Ecto neural progenitor cell (in vitro differentiated cells): ENCODE measurements around the gene TRIM17.

ENCODE experiments used
- DNase-seq: peaks from one replicate; pipeline ENCODE4 v3.0.0-alpha.2; 2018; ENCODE audit warnings: low spot score

The TRIM17 gene

DNA sequence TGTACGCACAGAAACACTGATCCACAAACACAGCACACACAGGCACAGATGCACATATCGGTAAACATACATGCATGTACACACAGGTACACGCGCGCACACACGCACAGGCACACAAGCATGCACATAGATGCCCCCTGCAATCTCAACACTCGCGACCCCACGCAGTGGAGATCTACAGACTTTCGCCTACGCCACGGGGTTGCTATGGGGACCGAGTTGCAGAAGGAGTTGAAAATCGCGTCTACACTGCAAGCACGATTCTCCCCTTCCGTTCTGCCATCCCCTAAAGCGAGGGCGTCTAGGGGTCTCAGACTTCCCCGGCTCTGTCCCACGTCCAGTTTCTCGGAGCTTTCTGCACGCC lies 826 bp downstream of the TRIM17 start:
- no peak for DNase-seq

DNA sequence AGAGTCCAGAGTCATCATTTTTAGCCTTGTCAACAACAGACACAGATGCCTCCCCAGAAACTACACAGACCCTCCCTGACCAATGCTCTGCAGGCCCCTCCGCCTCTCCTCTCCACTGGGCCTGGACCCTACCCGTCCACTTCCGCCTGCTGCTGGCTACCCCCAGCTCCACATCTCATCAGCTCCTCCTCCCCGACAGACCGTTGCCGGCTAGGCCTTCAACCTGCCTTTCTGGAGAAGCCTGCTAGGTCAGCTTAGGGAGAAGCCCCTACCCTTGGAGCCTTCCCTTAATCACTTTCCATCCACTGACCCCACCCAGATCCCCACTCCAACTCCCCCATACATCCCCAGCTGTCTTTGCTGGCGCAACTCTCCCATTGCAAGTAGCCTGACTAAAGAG lies 1.4 kb downstream of the TRIM17 start:
- DNase-seq = no peak

DNA sequence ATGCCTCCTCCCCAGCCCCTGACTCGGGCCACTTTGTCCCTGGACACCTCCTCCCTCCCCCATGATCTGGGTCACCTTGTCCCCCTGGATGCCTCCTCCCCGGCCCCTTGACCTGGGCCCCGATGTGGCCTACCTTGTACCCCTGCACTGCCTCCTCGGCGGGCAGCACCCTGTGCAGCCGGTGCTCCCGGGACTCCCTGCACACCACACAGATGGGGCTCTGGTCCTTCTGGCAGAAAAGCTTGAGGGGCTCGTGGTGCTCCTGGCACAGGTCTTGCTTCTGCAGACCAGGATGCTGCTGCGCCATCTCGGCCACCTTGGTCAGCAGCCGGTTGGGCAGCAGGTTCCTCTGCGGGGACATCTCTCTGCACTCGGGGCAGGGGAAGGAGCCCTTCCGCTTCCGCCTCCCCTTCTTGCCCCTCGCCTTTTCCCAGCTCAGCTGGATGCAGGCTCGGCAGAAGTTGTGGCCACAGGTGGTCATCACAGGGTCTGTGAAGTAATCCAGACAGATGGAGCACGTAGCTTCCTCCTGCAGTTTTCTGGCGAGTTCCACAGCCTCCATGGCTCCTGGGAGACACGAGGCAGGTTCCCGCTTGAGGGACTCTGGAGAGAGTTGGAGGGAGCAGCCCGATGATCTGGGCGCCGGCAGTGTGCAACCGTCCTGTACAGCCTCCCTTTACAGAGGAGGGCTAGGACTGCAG lies 2.0 kb downstream of the TRIM17 start:
- no peak for DNase-seq

DNA sequence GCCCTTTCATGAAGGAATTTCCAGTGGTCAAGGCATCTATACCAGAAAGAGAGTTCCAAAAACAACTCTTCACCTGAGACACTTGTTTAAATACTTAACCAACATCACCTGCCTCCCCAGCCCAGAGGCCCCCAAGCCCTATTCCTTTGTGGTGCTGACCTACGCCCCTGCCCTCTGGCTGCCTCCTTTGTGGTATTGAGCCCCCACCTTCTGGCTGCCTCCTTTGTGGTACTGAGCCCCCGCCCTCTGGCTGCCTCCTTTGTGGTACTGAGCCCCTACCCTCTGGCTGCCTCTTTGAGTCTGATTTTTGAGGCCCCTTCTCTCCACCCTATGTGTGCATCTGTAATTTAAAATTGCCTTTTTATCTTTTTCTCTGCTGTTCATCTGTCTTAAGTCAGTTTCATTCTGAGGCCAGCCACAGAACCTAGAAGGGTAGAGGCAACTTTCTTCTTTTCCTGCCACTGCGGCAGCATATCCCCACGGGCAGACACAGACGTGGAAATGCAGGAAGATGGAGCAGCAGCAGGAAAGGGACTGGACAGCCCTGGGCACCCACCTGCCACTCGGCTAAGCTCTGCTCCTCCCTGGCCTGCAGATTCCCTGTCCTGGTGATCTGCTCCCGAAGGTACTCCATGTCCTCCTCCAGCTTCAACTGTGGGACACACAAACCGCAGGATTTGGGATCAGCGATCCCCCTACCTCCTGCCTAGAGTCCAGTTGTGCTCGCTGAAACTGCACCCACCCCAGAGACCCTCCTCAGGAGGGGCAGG lies 3.2 kb downstream of the TRIM17 start:
- DNase-seq = no peak

DNA sequence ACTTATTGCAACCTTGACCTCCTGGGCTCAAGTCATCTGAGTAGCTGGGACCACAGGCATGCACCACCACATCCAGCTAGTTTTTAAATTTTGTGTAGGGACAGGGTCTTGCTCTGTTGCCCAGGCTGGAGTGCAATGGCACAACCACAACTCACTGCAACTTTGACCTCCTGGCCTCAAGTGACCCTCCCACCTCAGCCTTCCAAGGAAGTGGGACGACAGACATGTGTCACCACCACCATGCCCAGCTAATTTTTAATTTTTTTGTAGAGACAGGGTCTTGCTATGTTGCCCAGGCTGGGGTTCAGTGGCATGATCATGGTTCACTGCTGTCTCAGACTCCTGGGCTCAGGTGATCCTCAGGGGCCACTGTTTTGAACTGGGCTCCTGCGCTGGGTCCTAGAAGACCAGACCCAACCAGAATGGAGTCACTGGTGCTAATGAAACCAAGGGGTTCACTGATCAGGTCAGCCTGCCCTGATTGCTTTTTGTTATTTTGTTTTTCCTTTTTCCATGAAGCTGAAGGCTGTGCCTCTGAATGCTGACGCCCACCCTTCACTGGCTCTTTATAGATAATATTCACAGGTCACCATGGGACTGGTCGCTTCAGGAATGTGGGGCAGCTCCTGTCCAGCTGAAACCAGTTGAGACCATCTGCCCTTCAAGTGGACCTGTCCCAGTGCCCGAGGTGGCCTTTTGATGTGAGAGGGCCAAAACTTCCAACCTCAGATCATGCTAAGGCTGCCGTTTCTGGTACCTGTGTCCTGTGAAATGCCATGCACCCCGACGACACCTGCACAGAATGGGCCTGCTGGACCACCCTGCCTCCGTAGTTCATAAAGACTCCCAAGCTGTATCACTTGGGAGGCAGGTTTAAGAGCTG lies 4.9 kb downstream of the TRIM17 start:
- no peak for DNase-seq

DNA sequence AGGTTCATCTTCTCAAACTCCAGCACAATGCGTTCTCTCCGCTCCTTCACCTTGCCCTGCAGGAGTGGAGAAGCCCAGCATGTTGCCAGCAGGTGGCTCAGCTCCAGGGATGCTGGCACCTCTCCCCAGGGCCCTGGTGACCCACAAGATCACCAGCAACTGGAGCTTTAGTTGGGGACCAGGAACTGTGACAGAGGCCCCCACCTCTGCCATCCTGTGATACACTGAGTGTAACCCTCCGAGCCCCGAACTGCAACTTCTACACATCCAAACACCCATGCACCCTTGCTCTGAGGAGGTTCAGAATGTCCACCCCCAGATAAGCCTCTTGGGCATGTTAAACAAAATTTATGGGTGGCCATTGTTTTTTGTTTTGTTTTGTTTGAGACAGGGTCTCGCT lies 5.5 kb downstream of the TRIM17 start:
- no peak for DNase-seq

DNA sequence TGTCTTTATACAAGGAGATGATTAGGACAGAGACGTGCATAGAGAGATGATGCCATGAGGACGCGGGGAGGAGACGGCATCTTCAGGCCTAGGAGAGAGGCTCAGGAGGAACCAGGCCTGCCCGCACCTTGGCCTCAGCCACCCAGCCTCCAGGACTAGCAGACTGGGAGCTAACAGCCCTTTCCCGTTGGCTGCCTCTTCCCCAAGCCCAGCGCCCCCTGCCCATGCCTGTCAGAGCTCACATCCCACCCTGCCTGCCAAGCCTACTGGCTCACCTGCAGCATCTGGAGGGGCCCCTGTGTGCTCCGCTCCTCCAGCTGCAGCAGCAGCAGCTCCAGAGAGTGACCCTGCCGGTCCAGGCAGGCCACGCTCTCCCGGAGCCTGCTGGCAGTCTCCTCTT lies 6.0 kb downstream of the TRIM17 start:
- no peak for DNase-seq

DNA sequence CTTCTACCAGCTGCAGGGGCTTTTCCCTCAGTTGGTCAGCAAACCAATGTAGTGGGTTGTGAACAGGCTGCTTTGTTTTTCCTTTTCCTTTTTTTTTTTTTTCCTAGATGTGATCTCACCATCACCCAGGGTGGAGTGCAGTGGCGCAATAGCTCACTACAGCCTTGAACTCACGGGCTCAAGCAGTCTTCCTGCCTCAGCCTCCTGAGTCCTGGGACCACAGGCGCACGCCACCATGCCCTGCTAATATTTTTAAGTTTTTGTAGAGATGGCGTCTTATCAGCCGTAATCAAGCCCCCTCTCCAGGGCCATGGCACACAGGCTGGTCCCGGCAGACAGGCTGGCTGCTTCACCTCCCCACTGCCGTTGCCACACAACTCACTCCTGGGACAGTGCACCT lies 6.6 kb downstream of the TRIM17 start:
- DNase-seq = no peak

DNA sequence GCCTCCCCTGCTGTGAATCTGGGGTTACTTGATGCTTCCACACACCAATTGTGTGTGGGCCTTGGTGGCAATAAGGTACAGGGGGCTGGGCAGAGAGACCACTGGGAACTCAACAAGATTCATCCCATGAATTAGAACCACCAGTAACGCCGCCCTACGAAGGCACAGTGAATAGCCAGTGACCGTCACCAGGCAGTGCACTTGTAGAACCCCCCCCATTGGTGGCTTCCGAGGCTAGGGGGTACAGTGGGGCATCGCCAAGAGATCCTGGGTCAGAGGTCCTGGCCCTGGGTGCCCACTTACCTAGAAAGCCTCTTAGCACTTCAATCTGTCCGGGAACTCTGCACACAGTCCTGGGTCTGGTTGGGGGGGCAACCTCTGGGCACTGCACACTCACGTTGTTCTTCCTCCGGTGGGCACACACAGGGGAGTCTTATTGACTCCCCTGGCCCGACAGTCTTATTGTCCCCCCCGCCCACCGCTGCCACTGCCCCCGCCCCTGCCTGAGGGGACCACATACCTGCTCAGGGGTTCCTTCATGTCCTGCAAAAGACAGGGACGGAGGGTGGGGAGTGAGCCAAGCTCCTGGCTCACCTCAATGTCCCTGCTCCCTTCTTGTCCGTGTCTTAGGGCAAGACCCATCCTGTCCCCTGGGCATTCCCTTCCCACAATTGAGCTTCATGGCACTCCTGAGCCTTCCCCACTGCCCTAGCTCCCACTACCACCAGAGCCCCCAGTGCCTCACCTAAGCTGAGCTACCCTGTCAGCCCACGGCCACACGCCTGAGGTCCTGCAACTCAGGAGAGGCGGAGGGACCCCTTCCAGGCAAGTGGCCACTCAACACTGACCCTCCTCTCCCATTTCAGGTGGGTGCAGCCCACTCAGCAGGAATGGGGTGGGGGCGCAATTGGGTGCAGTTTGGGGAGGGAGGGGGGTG lies 7.5 kb downstream of the TRIM17 start:
- no peak for DNase-seq

DNA sequence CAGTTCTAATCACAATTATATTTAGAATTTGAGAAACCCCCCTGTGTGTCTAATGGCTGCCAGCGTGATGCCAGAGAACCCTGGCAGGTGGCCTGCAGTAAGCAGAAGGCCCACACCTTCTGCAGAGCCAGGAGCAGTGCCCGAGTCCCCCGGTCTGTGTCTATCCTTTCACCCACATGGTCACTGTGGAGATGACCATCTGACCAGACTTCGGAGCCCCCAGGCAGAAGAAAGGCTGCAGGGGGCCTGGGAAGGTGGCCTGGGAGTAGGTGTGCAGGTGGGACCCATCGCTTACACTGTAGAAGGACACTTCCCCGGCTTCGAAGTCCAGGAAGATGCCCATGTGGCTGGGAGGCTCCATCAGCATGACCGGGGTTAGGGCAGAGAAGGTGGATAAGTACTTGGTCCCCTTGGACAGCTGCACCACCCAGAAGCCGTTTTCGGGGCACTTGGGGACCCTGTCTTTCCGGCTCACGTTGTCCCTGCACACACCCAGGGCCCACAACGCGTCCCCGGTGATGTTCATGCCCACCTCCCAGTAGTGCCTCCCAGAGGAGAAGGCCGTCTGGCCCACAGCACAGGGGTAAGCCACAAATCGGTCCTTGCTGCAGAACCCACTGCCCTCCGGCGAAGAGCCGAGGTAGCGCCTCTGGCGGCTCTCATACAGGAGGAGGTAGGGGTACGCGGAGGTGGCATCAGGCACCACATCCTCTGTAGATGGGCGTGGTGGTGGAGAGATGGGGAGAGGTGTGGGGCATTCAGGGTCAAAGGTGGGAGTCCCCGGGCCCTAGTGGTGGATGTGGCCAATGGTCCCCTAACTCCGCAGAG lies 8.4 kb downstream of the TRIM17 start:
- DNase-seq = no peak

DNA sequence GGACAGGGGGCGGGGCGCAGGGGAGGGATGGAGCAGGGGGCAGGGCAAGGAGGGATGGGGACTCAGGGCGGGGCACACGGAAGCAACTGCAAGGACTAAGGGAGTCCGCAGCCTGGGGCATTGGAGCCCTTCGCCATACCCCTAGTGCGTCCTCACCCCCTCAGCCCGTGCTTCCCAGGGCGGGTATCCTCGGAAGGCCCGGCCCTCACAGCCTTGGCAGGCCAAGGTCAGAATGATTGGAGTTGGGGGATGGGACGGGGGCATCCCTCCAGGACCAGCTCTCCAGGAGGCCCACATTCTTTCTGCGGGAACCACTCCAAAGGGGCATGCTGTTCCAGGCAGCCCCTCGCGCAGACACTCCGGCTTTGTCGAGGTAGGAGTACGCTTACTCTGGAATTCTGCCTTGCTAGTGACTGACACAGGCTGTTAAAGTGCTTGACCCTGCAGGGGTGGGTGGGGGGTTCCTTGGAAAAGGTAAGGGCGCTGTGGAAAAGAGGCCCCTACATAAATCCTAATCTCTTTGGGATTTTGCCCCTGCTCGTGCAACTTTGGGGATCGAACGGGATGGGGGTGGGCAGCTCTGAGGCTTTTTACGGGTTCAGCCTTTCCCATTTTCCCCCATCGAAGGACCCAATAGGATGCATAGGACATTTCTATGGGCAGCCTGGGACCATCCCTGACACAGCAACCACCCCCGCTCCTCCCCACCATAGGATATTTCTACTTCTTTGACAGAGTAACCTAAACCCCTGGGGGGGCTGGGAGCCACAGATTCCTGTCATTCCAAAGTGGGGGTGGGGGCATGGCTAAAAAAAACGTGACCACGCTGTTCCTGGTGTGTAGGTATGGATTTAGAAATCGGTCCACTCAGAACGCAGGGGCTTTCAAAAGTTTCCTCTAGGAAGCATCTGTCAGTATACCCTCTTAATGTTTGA lies 9.3 kb downstream of the TRIM17 start:
- no peak for DNase-seq

DNA sequence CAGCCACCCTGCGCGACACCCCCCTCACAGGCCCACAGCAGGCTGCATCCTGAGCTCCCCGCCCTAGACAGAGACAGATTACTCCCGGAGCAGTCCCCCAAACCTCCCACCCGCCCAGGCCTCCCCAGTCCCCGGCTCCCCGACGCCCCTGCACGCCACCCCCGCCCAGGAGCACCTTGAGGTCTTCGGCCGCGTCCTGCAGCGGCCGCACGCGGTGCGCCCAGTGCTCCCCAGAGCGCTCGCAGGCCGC lies 10.8 kb downstream of the TRIM17 start:
- DNase-seq = no peak

DNA sequence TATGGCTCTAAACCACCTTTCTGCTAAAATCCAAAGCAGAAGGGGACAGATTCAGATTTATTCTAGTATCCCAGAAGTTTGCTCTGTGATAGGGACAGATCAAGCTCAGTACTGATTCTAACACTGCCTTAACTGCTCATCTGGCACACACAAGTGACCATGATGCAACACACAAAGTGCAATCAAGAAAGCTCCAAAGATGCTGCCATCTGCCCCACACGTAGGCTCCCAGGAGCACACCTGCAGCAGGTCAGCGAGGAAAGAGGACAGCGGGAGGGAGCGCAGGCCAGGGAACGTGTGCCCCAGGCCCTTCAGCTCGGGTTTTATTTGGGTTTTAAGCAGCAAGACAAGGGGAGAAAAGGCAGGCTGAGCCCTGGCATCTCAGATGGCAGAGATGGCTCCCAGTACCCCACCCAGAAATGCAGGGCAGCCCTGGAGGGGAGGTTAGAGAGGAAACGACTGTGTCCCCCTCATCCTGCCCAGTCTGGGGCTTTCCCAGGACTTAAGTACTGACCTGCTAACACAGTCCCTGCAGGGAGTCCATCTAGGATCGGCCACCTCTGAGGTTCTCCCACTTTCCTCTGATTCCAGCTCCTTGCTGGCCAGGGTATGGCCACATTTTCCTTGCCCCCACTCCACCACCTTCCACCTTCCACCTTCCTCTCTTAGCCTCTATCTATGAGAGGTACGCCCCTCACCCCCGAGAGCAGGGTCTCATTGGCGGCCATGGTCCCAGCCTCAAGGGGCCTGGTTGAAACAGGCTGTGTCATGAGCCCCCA lies 11.3 kb downstream of the TRIM17 start:
- DNase-seq = no peak

DNA sequence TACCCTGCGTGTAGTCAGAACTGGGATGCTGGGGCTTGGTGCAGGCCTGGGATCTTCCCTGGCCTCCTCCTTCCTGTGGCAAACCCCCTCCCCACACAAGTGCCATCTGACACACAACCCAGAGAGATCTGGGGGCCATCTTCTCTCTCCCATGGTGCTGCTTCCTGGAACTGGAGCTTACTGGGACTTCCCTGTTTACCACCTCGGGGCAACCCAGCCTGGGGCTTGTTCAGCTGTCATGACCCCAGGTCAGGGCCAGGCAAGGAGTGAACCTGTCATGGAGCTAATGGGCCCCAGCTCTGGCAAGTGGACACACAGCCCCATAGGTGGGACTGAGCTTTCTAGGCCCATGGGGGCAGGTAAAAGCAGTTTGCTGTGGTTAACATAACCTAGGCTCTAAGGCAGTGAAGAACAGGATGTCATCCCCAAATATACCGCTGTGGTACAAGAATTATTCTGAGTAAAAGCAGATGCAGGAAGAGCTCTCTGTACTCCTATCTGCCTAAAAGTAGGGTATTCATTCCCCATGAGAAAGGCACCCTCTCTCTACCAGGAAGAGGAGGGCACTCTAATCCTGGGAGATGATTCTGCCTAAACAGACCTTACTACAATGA lies 12.4 kb downstream of the TRIM17 start:
- no peak for DNase-seq

DNA sequence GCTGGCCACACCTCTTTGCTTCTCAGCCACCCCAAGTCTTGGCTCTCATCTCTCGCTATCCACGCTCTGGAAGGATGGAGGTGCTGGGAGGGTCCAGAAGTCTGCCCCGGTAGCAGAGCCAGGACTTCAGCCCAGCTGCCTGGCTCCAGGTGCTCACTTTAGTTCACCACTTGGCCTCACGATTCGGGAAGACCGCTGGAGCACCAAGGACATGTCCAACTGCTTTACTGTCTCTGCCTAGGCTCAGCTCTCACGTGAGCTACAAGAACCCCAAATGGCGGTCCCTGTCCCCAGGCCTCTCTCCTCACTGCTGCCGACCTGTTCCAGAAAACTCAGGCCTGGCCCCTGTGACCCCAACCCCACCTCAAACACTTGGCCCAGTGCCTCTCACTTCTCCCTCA lies 13.4 kb downstream of the TRIM17 start:
- no peak for DNase-seq

DNA sequence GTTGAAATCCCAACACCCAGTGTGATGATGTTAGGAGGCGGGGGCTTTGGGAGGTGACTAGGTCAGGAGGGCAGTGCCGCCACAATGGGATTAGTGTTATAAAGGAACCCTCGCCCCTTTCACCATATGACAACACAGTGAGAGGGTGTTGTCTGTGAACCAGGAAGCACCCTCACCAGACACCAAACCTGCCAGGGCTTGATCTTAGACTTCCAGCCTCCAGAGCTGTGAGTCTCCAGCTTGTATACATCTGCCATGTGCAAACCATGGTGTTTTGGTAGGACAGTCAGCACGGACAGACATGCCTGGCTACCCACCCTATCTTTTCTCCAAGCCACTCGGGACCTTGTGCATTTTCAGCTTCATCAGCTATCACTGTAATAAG lies 14.0 kb downstream of the TRIM17 start:
- no peak for DNase-seq

DNA sequence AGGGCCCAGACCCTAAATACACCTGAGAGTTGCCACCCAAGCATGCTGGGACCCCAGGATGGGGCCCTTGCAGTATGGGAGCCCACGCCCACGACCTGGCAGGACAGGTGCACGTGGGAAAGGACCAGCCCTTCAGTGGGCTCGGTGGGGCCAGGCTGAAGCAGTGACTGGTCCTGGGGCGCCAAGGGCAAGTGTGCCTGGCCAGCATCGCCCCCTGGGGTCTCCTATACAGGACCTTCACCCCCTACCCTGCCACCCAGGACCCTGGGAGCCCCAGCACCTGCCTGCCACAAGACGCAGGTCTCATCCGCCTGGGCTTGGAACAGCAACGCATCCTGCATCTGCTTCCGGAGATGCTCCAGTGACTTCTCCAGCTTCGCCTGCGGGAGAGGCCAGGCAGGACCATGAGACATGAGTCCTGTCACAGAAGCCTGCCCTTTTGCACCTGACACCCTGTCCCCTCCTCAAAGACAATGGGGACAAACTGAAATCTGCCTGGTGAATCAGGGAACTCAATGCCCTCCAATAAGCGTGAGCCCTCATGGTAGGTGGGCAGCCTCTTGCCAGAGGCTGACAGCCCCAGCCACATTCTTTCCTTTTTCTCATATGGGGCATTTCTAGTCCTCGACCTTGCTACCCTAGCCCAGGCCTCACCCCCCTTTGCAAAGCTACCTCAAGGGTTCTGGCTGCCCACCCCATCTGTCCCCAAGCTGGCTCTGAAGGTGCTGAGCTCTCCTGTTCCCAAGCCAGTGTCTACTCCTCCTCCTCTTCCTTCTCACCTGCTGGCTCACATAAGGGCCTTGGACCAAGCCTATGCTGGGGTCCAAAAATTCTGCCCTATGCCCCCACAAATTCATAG lies 14.7 kb downstream of the TRIM17 start:
- DNase-seq = no peak
